Mucosa of descending colon (tissue), 3 donors: ENCODE measurements around the gene SCLT1. TPM values are rescaled to one million over a fixed set of nuclear protein-coding genes. Genes with fewer than 3 reads are reported as not detected.
A peak's percentile ranks its signal among the peaks of the same experiment; 100 is the strongest.

ENCODE experiments used
- ATAC-seq: fragments of 200-7000 bp; cut with Tn5 transposase; one replicate; pipeline ENCODE4 v1.9.1; 2020; ENCODE audit warnings: mild to moderate bottlenecking, moderate library complexity
- DNase-seq, 3 donors: peaks; one replicate each; pipeline ENCODE4 v3.0.0-alpha.2; 2020
- H3K36me3 ChIP-seq: fragments of 200-600 bp; one replicate; pipeline ENCODE4 v1.8.0; 2021; ENCODE audit warnings: low read depth, mild to moderate bottlenecking
- H3K4me1 ChIP-seq: fragments of 200-600 bp; one replicate; pipeline ENCODE4 v1.8.0; 2021; ENCODE audit warnings: low read depth, mild to moderate bottlenecking
- H3K4me3 ChIP-seq: fragments of 200-600 bp; one replicate; pipeline ENCODE4 v1.8.0; 2021; ENCODE audit warnings: mild to moderate bottlenecking
- H3K9me3 ChIP-seq: fragments of 200-600 bp; one replicate; pipeline ENCODE4 v1.8.0; 2021; ENCODE audit warnings: mild to moderate bottlenecking
- CTCF ChIP-seq: fragments of 200-600 bp; IDR thresholded peaks from one replicate; pipeline ENCODE4 v1.8.0; 2022; ENCODE audit warnings: antibody characterized with exemption, mild to moderate bottlenecking
- intact Hi-C, 2 donors: fragments of 100-400 bp; cut with DNase I in 1 of 2; cut with micrococcal nuclease in 1 of 2; formaldehyde crosslinking; loops; one replicate each; pipeline versions ENCODE4 v1.11.0 to v1.11.1; 2022; cut with DNase I, micrococcal nuclease
- long read RNA-seq, 2 donors: library from polyadenylated mRNA; unstranded; transcript quantifications; one replicate each; pipeline ENCODE4 v2.0.0, GENCODE V29; 2019 to 2021
- total RNA-seq, 3 donors: library from RNA; stranded (reverse); fragmentation: NEBNext Ultra II Directional in 2 of 3; extraction: Animal tissue kit (Norgen Biotek cat#: 25700) in 2 of 3; gene quantifications; one replicate each; pipeline versions ENCODE4 v1.2.1 to v1.2.4, GENCODE V29; 2021 to 2023
- donor health status: DM: no; HTN: no; CAD: no; lungs with moderate emphysema.
- donor health status: DM: no; HTN: no; CAD: no.
- donor health status: DM: no; HTN: yes; CAD: no.

SCLT1 gene
- total RNA-seq, result 10 to 100 TPM; 11.7 to 16.8 (median 12.9) TPM
- long read RNA-seq, donor 1, transcript SCLT1-201 (21 exons, 3,055 nt), result major isoform, 5 of 12 reads
- long read RNA-seq, donor 1, partial matches to known transcripts, result 1 of 12 reads
- long read RNA-seq, donor 1, other reads (novel, unspliced or antisense), result 3 of 12 reads
- long read RNA-seq, donor 2, partial matches to known transcripts, result 5 of 9 reads
- long read RNA-seq, donor 2, other reads (novel, unspliced or antisense), result 3 of 9 reads

- H3K36me3 ChIP-seq, result no peaks in the 10 kb centered on the region
- DNase-seq, result peak; percentile 99 to 100 (median 99)
- H3K4me3 ChIP-seq, result peak within 1 kb of the TSS; percentile 82
- ATAC-seq, result peak; percentile 98
- TF ChIP-seq CTCF, result no peak
- H3K9me3 ChIP-seq, result no peaks in the 10 kb centered on the region
- intact Hi-C loops, result no loop called here
- H3K4me1 ChIP-seq, result peaks cover 15% of the 10 kb centered on the region
Measured at GRCh38 chr4:129093191-129093920, at the start of gene SCLT1. Gene SCLT1, minus strand, starts transcription at chr4:129093539. Its CDS starts 436 bp downstream, at chr4:129093103.

GRCh38 chr4:129140521-129140920, 47.2 kb upstream of the SCLT1 start:
- no peak for TF ChIP-seq CTCF
- Histone ChIP-seq H3K9me3 (no peaks in the 10 kb centered on the region), H3K4me1 (no peaks in the 10 kb centered on the region), H3K36me3 (no peaks in the 10 kb centered on the region), H3K4me3 (no peak overlapping the region)
- DNase-seq (no peak), ATAC-seq (no peak)
- intact Hi-C loops, result no loop called here

GRCh38 chr4:129138810-129139496, 45.6 kb upstream of the SCLT1 start:
- no peak for DNase-seq
- intact Hi-C loops, result no loop called here
- no peak for TF ChIP-seq CTCF
- Histone ChIP-seq H3K36me3 (no peaks in the 10 kb centered on the region), H3K4me1 (no peaks in the 10 kb centered on the region), H3K4me3 (no peak overlapping the region), H3K9me3 (no peaks in the 10 kb centered on the region)
- ATAC-seq, result no peak

GRCh38 chr4:129136433-129136832, 43.1 kb upstream of the SCLT1 start:
- TF ChIP-seq CTCF, result no peak
- DNase-seq (no peak), ATAC-seq (peak; percentile 13)
- H3K36me3 ChIP-seq, result no peaks in the 10 kb centered on the region
- intact Hi-C loops, result no loop called here
- H3K4me1 ChIP-seq, result no peaks in the 10 kb centered on the region
- H3K4me3 ChIP-seq, result no peak overlapping the region
- H3K9me3 ChIP-seq, result no peaks in the 10 kb centered on the region

GRCh38 chr4:129131343-129131742, 38.0 kb upstream of the SCLT1 start:
- no peak for ATAC-seq
- DNase-seq, result no peak
- no peaks in the 10 kb centered on the region for H3K36me3 ChIP-seq
- no peaks in the 10 kb centered on the region for H3K9me3 ChIP-seq
- intact Hi-C loops, result no loop called here
- no peak overlapping the region for H3K4me3 ChIP-seq
- no peaks in the 10 kb centered on the region for H3K4me1 ChIP-seq
- no peak for TF ChIP-seq CTCF
